Urinary bladder (tissue), 4 donors: ENCODE data around the gene UNC45B. TPM values are rescaled to one million over a fixed set of nuclear protein-coding genes. Genes with fewer than 3 reads are reported as not detected.
"Not testable (repeated sequence)": the region's sequence is repeated elsewhere in the genome, so short reads cannot be mapped to it uniquely, and the experiment has no call there.

Experiments
- DNase-seq: peaks from one replicate; pipeline ENCODE4 v3.0.0-alpha.2; 2015; ENCODE audit errors: extremely low spot score
- H3K27ac ChIP-seq: one replicate; pipeline ENCODE4 v1.5.1; 2013; ENCODE audit warnings: low read depth, mild to moderate bottlenecking, moderate library complexity
- H3K36me3 ChIP-seq: one replicate; pipeline ENCODE4 v1.6.1; 2013; ENCODE audit warnings: mild to moderate bottlenecking, moderate library complexity; ENCODE audit not compliant: insufficient read depth
- H3K4me1 ChIP-seq: one replicate; pipeline ENCODE4 v1.6.1; 2013; ENCODE audit warnings: mild to moderate bottlenecking, moderate library complexity; ENCODE audit not compliant: insufficient read depth
- H3K4me3 ChIP-seq: one replicate; pipeline ENCODE4 v1.5.1; 2013; ENCODE audit warnings: low read depth, low read length
- WGBS: extraction: QIAGEN DNeasy Blood & Tissue Kit; methylation state at CpG from one replicate; pipeline ENCODE4 v1.1.7; 2013; 5-methylcytosine and 5-hydroxymethylcytosine counted together
- polyA plus RNA-seq: library from polyadenylated mRNA; stranded (reverse); fragments of 200-250 nt; gene quantifications from one replicate; pipeline ENCODE4 v1.2.3, GENCODE V29; 2013
- total RNA-seq: library from RNA; depleted of rRNA; stranded (reverse); fragments of >200 nt; gene quantifications from one replicate; pipeline ENCODE4 v1.2.3, GENCODE V29; 2014
- donor health status: healthy with polysubstance abuse.
- donor health status: healthy.

Gene UNC45B
- total and polyA plus RNA-seq, 2 donors, result 0.03 to 4.5 TPM

DNA sequence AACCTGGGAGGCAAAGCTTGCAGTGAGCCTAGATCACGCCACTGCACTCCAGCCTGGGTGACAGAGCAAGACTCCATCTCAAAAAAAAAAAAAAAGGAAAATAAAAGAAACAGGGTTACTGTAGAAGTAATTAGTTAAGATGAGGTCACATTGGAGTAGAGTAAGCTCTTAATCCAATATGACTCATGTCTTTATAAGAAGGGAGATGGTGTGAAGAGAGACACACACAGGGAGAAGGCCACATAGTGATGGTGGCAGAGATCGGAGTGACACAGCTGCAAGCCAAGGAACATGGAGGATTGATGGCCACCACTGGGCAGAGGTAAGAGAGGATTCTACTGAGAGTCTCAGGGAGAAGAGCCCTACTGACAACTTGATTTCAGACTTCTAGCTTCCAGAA is 79.9 kb downstream of the UNC45B start:
- H3K27ac ChIP-seq, result no peak overlapping the region
- DNase-seq, result no peak
- no peaks in the 10 kb centered on the region for H3K4me1 ChIP-seq
- no peak overlapping the region for H3K4me3 ChIP-seq
- WGBS, result 94% methylated on average over 2 of the region's 2 CpGs
- no peaks in the 10 kb centered on the region for H3K36me3 ChIP-seq

- DNase-seq, result no peak
- WGBS, result 75% methylated on average over 1 of the region's 1 CpG
Observed at GRCh38 chr17:35229638-35230037, 82.0 kb downstream of the UNC45B start.

GRCh38 chr17:35234315-35234714 is 86.7 kb downstream of the UNC45B start:
- not testable (repeated sequence) for H3K27ac ChIP-seq, H3K4me3 ChIP-seq, H3K36me3 ChIP-seq, H3K4me1 ChIP-seq, DNase-seq
- 84% methylated on average over 4 of the region's 4 CpGs for WGBS

More at GRCh38 chr17:35229638-35230037, 82.0 kb downstream of the UNC45B start:
- H3K36me3 ChIP-seq, result no peaks in the 10 kb centered on the region
- no peak overlapping the region for H3K27ac ChIP-seq
- H3K4me1 ChIP-seq, result no peaks in the 10 kb centered on the region
- no peak overlapping the region for H3K4me3 ChIP-seq

DNA sequence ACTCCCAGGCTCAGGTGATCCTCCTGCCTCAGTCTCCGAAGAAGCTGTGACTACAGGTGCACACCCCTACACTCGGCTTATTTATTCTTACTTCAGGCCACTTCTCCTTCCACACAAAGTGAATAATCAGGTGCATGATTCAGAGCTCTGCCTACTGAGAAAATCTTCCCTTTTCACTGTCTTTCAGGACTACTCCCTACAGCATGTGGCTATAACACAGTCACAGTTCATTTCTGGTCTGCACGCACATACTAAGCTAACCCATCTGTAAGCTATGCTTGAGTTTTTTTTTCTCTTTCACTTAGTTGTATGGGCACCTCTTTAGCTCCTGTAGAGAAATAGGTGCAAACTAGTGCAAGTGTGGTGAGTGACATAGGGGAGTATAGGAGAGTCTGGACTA is 87.7 kb downstream of the UNC45B start:
- WGBS, result 91% methylated on average over 3 of the region's 3 CpGs
- Histone ChIP-seq H3K27ac (no peak overlapping the region), H3K36me3 (no peaks in the 10 kb centered on the region), H3K4me3 (no peak overlapping the region), H3K4me1 (no peaks in the 10 kb centered on the region)
- no peak for DNase-seq

DNA sequence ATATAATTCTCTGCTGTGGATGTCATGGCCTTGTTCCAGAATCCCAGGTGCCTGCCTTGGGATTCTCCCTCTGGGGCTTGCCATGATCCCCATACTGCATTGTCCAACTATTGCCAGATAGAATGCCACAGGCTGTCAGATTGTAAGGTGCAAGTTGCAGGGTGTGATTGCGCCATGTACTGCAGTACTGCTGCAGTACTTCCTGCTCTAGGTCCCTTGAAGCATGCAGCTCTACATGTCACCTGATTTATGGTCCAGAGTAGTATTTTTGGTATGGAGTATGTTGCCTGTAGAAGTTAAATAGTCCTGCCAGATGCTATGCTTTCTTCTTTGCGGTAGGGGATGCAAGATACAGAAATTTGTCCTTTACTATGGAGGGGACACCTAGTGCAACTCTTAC is 88.3 kb downstream of the UNC45B start:
- Histone ChIP-seq H3K27ac (no peak overlapping the region), H3K4me3 (no peak overlapping the region), H3K4me1 (no peaks in the 10 kb centered on the region), H3K36me3 (no peaks in the 10 kb centered on the region)
- DNase-seq, result no peak
- WGBS, result 51% methylated on average over 2 of the region's 2 CpGs

DNA sequence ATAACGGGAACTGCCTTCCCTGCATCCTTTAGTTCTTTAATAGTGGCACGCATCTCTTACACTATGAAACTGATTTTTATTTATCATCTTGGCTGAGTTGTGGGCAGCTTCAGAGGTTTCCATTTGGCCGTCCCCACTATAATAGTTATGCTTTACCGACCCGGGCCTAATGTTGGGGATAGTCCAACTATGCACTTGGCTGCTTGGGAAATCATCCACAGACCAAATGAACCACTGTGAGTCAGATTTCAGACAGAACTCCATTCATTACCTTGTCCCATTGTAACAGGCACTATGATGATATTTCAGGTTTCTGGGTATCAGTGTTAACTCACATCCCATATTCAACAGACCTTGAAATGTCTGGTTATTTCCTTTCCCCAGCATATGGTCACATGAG is 89.2 kb downstream of the UNC45B start:
- no peak for DNase-seq
- 78% methylated on average over 5 of the region's 5 CpGs for WGBS
- Histone ChIP-seq H3K4me3 (no peak overlapping the region), H3K36me3 (no peaks in the 10 kb centered on the region), H3K27ac (no peak overlapping the region), H3K4me1 (no peaks in the 10 kb centered on the region)

GRCh38 chr17:35238821-35239220 is 91.2 kb downstream of the UNC45B start:
- DNase-seq, result no peak
- WGBS, result 42% methylated on average over 2 of the region's 2 CpGs
- no peaks in the 10 kb centered on the region for H3K4me1 ChIP-seq
- H3K36me3 ChIP-seq, result no peaks in the 10 kb centered on the region
- H3K27ac ChIP-seq, result no peak overlapping the region
- H3K4me3 ChIP-seq, result no peak overlapping the region

Other genes with a start within 250 kb of the UNC45B start
- 8.3 TPM for gene CCT6B, start 186.4 kb upstream of the UNC45B start, total RNA-seq
- gene CCT6B, start 186.4 kb upstream of the UNC45B start, polyA plus RNA-seq, result 1.5 TPM
- 14.8 TPM for gene ZNF830, start 186.3 kb upstream of the UNC45B start, total RNA-seq
- 12.0 TPM for gene ZNF830, start 186.3 kb upstream of the UNC45B start, polyA plus RNA-seq
- gene LIG3, start 167.3 kb upstream of the UNC45B start, total RNA-seq, result 28.4 TPM
- 16.2 TPM for gene LIG3, start 167.3 kb upstream of the UNC45B start, polyA plus RNA-seq
- gene RFFL, start 84.1 kb upstream of the UNC45B start, total RNA-seq, result 9.7 TPM
- 17.9 TPM for gene RFFL, start 84.1 kb upstream of the UNC45B start, polyA plus RNA-seq
- 6.4 TPM for gene RAD51D, start 28.0 kb upstream of the UNC45B start, total RNA-seq
- gene RAD51D, start 28.0 kb upstream of the UNC45B start, polyA plus RNA-seq, result 12.0 TPM
- gene FNDC8, start 26.2 kb upstream of the UNC45B start, total RNA-seq, result not detected
- 0.05 TPM for gene FNDC8, start 26.2 kb upstream of the UNC45B start, polyA plus RNA-seq
- 11.7 TPM for gene NLE1, start 5.5 kb upstream of the UNC45B start, total RNA-seq
- gene NLE1, start 5.5 kb upstream of the UNC45B start, polyA plus RNA-seq, result 12.2 TPM
- gene SLC35G3, start 46.6 kb downstream of the UNC45B start, total RNA-seq, result not detected
- gene SLC35G3, start 46.6 kb downstream of the UNC45B start, polyA plus RNA-seq, result not detected
- 30.3 TPM for gene SLFN5, start 95.3 kb downstream of the UNC45B start, total RNA-seq
- gene SLFN5, start 95.3 kb downstream of the UNC45B start, polyA plus RNA-seq, result 12.6 TPM
- gene SLFN11, start 225.8 kb downstream of the UNC45B start, total RNA-seq, result 47.3 TPM
- gene SLFN11, start 225.8 kb downstream of the UNC45B start, polyA plus RNA-seq, result 6.7 TPM